HCT116 (cell line): ENCODE measurements around the gene FOXJ1. TPM values are rescaled to one million over a fixed set of nuclear protein-coding genes. Genes with fewer than 3 reads are reported as not detected.

Experiments
- microRNA-seq: library from miRNA; unstranded; fragments of <30 nt; microRNA quantifications from one replicate; pipeline ENCODE4, GENCODE V29; 2016; ENCODE audit warnings: borderline number of aligned reads
- total RNA-seq: library from RNA; stranded (reverse); gene quantifications from one replicate; pipeline ENCODE4 v1.2.1, GENCODE V29; 2021; ENCODE audit not compliant: unreplicated experiment

The FOXJ1 gene
- total RNA-seq, 1 experiment from 2014 or later: 0.61 TPM

Small RNA genes lying within 50 kb of the gene (microRNA-seq; reads per million reads assigned to microRNA genes)
- 2.0 reads per million for gene MIR6868

Other genes with a start within 250 kb of the FOXJ1 start
- 53.0 TPM for gene TRIM65, start 244.3 kb downstream of the FOXJ1 start, total RNA-seq
- 219 TPM for gene MRPL38, start 236.4 kb downstream of the FOXJ1 start, total RNA-seq
- 22.8 TPM for gene FBF1, start 200.2 kb downstream of the FOXJ1 start, total RNA-seq
- gene ACOX1, start 162.1 kb downstream of the FOXJ1 start, total RNA-seq: 50.2 TPM
- 18.5 TPM for gene TEN1, start 162.0 kb downstream of the FOXJ1 start, total RNA-seq
- gene CDK3, start 140.4 kb downstream of the FOXJ1 start, total RNA-seq: 7.1 TPM
- 58.0 TPM for gene EVPL, start 113.9 kb downstream of the FOXJ1 start, total RNA-seq
- 152 TPM for gene SRP68, start 68.7 kb downstream of the FOXJ1 start, total RNA-seq
- gene GALR2, start 66.5 kb downstream of the FOXJ1 start, total RNA-seq: 0.27 TPM
- not detected for gene ZACN, start 62.1 kb downstream of the FOXJ1 start, total RNA-seq
- gene EXOC7, start 37.5 kb downstream of the FOXJ1 start, total RNA-seq: 114 TPM
- gene RNF157, start 99.2 kb upstream of the FOXJ1 start, total RNA-seq: 0.86 TPM
- gene UBALD2, start 124.1 kb upstream of the FOXJ1 start, total RNA-seq: 94.3 TPM
- gene QRICH2, start 167.0 kb upstream of the FOXJ1 start, total RNA-seq: 4.9 TPM
- gene PRPSAP1, start 212.7 kb upstream of the FOXJ1 start, total RNA-seq: 81.4 TPM
- 4.6 TPM for gene SPHK1, start 243.4 kb upstream of the FOXJ1 start, total RNA-seq